Measurements from ENCODE around the gene ABHD6. TPM values are rescaled to one million over a fixed set of nuclear protein-coding genes. Genes with fewer than 3 reads are reported as not detected.

ABHD6 gene
- total RNA-seq, 1 experiment from 2014 or later, result 2.2 TPM

- peaks cover 2% of the 10 kb centered on the region; the same call in 1 of the 2 replicates for H3K4me1 ChIP-seq (ENCODE audit: insufficient read depth, low read length)
- H3K27me3 ChIP-seq (ENCODE audit: insufficient read depth, low read length), result no peaks in the 10 kb centered on the region
- H4K5ac ChIP-seq (ENCODE audit: insufficient read length, low read depth, low read length), result no peak overlapping the region
- WGBS (ENCODE audit: extremely low coverage, insufficient read length, low lambda C conversion rate), result no CpG with 5 or more reads among the region's 10 CpGs
- Mint-ChIP-seq H3K9me3 (no peaks in the 10 kb centered on the region), H3K4me1 (peaks cover 10 to 11% of the 10 kb centered on the region in 2 experiments), H3K36me3 (ENCODE audit: insufficient read depth in 1 of 3, low read depth in 3 of 3) (no peaks in the 10 kb centered on the region), H3K4me3 (no peak overlapping the region), H3K27me3 (ENCODE audit: low read depth) (peaks cover 4% of the 10 kb centered on the region; the same call in 1 of the 2 replicates), H3K27ac (no peak overlapping the region; a peak in 1 of 7 replicates)
- no peak overlapping the region for H3T11ph ChIP-seq (ENCODE audit: low read length)
- H2BK120ac ChIP-seq (ENCODE audit: low read depth, low read length, poor library complexity, severe bottlenecking), result no peak overlapping the region
- H4K8ac ChIP-seq (replicated peaks; ENCODE audit: insufficient read length, low read depth, low read length), result no peak overlapping the region
- H2BK15ac ChIP-seq (ENCODE audit: low read depth, low read length), result no peak overlapping the region
- H3K23ac ChIP-seq (ENCODE audit: insufficient read length, low read depth, low read length), result no peak overlapping the region
- no peak overlapping the region for H2BK12ac ChIP-seq (ENCODE audit: insufficient read length, low read depth, low read length)
- H2BK20ac ChIP-seq (ENCODE audit: low read depth, low read length, poor library complexity, severe bottlenecking), result no peak overlapping the region
- no peak overlapping the region for H2AK5ac ChIP-seq (ENCODE audit: insufficient read length, low read length)
- H3K79me1 ChIP-seq (ENCODE audit: insufficient read depth, low read depth, low read length, poor library complexity, severe bottlenecking), result no peaks in the 10 kb centered on the region
- no peak overlapping the region for H2BK5ac ChIP-seq (ENCODE audit: insufficient read length, low read length)
- H3K18ac ChIP-seq (ENCODE audit: insufficient read length, low read depth, low read length), result no peak overlapping the region
- no peaks in the 10 kb centered on the region for H3K9me3 ChIP-seq (ENCODE audit: control insufficient read depth, low read depth, low read length)
- no peaks in the 10 kb centered on the region for H4K20me1 ChIP-seq (ENCODE audit: control insufficient read depth, insufficient read depth, insufficient read length)
- no peak overlapping the region for H3K4ac ChIP-seq (ENCODE audit: low read depth, low read length)
- H3K27ac ChIP-seq (ENCODE audit: insufficient read length, low read depth, low read length), result no peak overlapping the region
- no peaks in the 10 kb centered on the region for H3K79me2 ChIP-seq (ENCODE audit: insufficient read depth, low read length)
- H3K23me2 ChIP-seq (ENCODE audit: insufficient read length, low read depth, low read length, poor library complexity, severe bottlenecking), result no peaks in the 10 kb centered on the region
- H3K56ac ChIP-seq (ENCODE audit: insufficient read length, low read depth, low read length), result no peak overlapping the region
- no peak for TF ChIP-seq CTCF (conservative IDR thresholded peaks at IDR 0.05)
- H3K14ac ChIP-seq (ENCODE audit: insufficient read depth, low read length), result no peak overlapping the region
- no peak overlapping the region for H2AFZ ChIP-seq (ENCODE audit: low read length)
- no peak overlapping the region for H4K91ac ChIP-seq (ENCODE audit: insufficient read length, low read depth, low read length)
- no peak overlapping the region for H3K4me2 ChIP-seq (ENCODE audit: insufficient read depth, insufficient read length, low read length)
- DNase-seq, result no peak
- no peak overlapping the region for H3K9ac ChIP-seq (ENCODE audit: extremely low read depth, insufficient read length, low read length)
Observed at GRCh38 chr3:58188921-58189451, 48.6 kb upstream of the ABHD6 start.

All from H9 (cell line).